NCI-H1417 (cell line): ENCODE data around the gene VWA8.
"Not testable (repeated sequence)": the region's sequence is repeated elsewhere in the genome, so short reads cannot be mapped to it uniquely, and the experiment has no call there.

Source experiments
- DNase-seq, 3 experiments: peaks; one replicate each; lab custom pipeline; 2025; lab: John Stamatoyannopoulos, UW

The VWA8 gene

DNA sequence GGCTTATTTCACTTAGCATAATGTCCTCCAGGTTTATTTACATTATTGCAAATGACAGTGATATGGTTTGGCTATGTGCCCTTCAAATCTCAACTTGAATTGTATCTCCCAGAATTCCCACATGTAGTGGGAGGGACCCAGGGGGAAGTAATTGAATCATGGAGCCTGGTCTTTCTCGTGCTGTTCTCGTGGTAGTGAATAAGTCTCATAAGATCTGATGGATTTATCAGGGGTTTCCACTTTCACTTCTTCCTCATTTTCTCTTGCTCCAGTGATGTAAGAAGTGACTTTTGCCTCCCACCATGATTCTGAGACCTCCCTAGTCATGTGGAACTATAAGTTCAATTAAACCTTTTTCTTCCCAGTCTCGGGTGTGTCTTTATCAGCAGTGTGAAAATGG is 109.6 kb downstream of the VWA8 start:
- no peak for DNase-seq

- DNase-seq = no peak
Observed at GRCh38 chr13:41848435-41849255, 112.3 kb downstream of the VWA8 start.

DNA sequence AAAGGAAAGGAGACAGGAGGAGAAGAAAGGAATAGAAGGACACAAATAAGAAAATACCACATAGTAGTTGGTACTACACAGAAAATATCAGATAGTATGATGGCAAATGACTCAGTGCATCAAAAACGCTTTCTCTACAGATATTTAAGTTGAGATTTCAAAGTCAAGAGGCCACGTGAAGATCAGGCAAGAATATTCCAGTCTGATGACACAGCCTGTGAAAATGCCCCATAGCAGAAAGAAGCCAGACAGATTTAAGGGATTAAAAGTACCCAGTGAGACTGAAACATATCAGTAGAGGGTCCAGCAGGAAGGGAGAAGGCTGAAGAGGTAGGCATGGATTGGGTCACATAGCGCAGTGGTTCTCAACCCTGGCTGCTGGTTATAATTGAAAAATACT is 113.7 kb downstream of the VWA8 start:
- no peak for DNase-seq

- no peak for DNase-seq
Observed at GRCh38 chr13:41842036-41842620, 118.8 kb downstream of the VWA8 start.

GRCh38 chr13:41837629-41838028 is 123.3 kb downstream of the VWA8 start:
- no peak for DNase-seq

GRCh38 chr13:41835871-41836270 is 125.0 kb downstream of the VWA8 start:
- no peak for DNase-seq

GRCh38 chr13:41834697-41835096 is 126.2 kb downstream of the VWA8 start:
- not testable (repeated sequence) for DNase-seq

DNA sequence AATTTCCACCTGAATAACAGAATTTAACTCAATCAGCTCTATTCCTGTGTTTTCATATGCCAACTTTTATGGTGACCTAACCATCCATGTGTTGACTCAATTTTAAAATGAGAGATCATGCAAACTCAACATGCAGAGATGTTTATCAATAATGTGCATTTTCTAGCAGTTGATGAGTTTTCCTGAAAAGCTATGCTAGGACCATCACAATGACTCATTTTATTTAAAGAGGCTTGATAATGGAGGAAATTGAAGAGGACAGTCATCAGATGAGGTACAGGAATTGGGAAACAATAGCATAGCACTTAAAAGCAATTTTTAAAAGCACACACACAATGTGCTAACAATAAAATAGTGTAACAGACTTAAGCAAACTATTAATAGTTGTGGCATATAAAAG is 127.1 kb downstream of the VWA8 start:
- DNase-seq = no peak

GRCh38 chr13:41833201-41833600 is 127.7 kb downstream of the VWA8 start:
- DNase-seq = no peak

DNA sequence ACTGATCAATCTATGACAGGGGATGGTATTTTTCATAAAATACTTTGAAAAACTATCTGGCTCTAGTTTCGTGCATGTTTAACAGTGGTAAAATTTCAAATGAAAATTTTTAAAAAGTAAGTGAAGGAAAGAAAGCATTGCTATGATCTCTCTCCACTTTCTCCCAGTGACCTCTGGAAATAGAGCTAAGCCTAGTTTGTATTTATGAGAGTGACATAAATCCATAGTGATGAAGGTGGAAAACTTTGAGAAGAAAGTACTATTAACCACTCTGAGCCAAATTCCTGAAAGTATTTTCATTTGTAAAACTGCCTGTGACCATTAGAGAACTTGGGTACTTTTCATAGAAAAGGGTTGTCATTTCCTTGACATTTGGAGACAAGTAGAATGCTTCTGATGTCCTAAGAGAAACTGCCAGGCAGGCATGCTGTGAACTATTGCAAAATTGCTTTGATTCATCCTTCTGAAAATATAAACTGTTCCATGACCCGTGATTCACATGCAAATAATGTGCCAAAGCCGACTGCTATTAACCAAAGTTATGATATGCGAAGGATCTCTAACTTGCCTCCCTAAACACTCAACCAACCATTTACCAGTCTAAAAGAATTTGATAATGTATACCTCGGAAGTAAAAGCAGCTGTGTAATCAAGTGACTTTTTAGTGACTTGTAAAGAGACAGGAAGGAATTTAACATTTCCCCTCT is 133.2 kb downstream of the VWA8 start:
- no peak for DNase-seq

DNA sequence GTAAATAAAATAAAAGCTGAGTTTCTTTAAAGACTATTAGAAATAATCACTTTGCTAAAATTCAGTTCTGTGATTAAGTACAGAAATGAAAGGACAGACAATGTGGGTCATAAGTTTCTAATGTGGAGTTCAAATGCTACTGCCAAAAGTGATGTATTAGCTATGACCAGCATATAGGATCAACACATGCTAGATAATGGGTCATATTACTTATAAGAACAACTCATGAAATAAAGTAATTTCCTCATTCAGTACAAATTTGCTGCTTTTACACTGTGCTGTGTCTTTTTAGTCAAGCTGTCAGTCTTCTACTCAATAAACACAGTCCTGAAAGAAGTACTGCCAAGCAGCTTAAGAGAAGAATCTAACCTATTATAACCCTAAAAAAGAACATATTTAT is 135.2 kb downstream of the VWA8 start:
- DNase-seq = no peak

- DNase-seq = no peak
Observed at GRCh38 chr13:41823476-41823875, 137.4 kb downstream of the VWA8 start.

DNA sequence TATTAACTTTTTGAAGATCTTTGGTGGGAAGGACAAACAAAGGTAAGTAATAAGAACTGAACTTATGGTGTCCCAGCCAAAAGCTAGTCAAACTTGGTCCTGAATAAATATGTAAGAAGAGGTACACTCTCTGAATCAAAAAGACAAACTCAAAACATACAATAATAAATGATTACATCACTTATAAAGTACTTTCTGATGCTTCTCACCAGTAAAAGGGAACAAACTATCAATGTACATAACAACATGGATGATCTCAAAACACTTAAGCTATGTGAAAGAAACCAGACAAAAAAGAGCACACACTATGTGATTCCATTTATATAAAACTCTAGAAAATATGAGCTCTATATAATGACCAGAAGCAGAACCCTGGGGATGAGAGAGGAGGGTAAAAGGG is 138.3 kb downstream of the VWA8 start:
- DNase-seq = no peak

- DNase-seq = no peak
Observed at GRCh38 chr13:41821238-41821594, 139.7 kb downstream of the VWA8 start.

GRCh38 chr13:41820581-41821237 is 140.2 kb downstream of the VWA8 start:
- no peak for DNase-seq

GRCh38 chr13:41816057-41816456 is 144.9 kb downstream of the VWA8 start:
- DNase-seq = no peak

DNA sequence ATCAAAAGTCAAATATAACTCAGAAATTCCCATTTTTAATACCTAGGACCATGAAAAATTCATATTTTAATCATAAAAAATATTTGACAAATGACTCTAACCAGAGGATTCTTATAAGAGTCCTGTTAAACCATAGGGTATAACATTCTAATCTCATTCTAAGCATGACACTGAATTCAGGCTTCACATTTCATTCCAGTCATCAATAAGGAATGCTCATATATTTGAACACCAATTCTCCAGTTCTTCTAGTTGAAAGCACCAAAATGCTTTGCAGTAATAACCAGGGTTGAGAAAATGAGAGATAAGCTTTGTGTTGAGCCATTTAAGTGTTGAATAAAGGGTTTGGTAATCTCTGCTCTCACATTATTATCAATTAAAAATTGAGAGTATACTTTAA is 147.5 kb downstream of the VWA8 start:
- DNase-seq = no peak

DNA sequence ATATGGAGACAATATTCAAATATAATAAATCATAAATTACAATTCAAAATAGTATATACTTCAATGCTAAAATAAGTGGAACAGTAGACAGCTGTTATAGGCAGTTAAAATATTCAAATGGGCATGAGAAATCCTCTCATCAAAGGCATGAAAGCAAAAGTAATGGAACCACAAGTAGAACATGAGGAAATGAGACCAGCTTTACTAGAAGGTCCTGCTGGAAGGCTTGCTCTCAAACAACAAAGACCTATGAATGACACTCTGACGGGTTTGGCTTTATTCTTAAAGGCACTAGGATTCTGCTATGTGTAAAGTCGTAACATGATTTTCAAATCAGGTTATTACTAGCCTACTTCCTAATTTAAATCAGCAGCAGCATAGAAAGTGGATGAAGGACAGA is 148.1 kb downstream of the VWA8 start:
- DNase-seq = no peak

- DNase-seq = no peak
Observed at GRCh38 chr13:41812237-41812636, 148.7 kb downstream of the VWA8 start.

- DNase-seq = no peak
Observed at GRCh38 chr13:41811588-41812021, 149.3 kb downstream of the VWA8 start.

DNA sequence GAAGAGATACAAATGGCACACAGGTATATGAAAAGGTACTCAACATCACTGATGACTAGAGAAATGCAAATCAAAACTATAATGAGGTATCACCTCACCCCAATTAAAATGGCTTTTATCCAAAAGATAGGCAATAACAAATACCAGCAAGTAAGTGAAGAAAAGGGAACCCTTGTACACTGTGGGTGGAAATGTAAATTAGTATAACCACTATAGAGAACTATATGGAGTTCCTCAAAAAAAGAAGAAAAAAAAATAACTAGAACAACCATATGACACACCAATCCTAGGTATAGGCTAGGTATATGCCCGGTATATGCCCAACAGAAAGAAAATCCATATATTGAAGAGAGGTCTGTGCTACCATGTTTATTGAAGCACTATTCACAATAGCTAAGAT is 150.9 kb downstream of the VWA8 start:
- DNase-seq = no peak

DNA sequence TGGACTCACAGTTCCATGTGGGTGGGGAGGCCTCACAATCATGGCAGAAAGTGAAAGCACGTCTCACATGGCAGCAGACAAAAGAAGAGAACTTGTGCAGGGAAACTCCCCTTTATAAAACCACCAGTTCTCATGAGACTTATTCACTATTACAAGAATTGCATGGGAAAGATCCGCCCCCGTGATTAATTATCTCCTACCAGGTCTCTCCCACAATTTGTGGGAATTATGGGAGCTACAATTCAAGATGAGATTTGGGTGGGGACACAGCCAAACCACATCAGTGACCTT is 157.5 kb downstream of the VWA8 start:
- not testable (repeated sequence) for DNase-seq
